GM18519 (cell line): ENCODE results near the gene TTLL11.
"Not testable (repeated sequence)": the region's sequence is repeated elsewhere in the genome, so short reads cannot be mapped to it uniquely, and the experiment has no call there.

Source experiments
- ATAC-seq: cut with Tn5 transposase; IDR thresholded peaks from one replicate; pipeline ENCODE4 v1.9.1; 2021; ENCODE audit warnings: mild to moderate bottlenecking, moderate library complexity; ENCODE audit not compliant: unreplicated experiment, low FRiP score

Gene TTLL11

DNA sequence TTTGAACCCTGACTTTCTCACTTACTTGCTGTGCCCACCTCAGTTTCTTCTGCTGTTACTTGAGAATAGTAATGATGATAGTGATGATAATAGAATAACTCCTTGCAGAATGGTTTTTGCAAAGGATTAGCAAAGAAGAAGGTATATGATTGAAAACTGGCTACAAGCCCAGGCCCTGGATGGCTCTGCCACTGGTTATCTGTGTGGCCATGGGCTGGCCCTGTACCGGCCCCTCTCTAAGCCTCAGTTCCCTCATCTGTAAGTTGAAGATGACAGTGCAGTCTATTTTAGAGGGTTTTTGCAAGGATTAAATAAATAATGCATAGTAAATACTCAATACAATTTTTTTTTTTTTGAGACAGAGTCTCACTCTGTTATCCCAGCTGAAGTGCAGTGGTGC lies 6.2 kb downstream of the TTLL11 start:
- ATAC-seq: no peak

DNA sequence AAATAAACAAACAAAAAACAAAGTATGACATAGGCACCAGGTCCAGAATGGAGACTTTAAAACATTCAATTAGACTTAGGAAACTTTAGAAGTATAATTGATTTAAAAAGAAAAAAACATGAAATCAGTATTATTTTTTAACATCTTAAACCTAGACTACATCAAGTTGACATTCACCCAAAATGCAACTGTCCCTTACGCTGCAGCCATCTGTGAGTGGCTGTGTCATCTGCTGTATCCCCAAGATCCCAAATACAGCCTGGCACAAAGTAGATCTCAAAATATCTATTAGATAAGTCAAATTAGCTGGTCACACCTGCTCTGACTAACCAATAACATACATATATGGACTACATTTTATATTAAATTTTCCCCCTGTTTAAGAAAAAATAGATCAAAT lies 7.8 kb downstream of the TTLL11 start:
- ATAC-seq: no peak

DNA sequence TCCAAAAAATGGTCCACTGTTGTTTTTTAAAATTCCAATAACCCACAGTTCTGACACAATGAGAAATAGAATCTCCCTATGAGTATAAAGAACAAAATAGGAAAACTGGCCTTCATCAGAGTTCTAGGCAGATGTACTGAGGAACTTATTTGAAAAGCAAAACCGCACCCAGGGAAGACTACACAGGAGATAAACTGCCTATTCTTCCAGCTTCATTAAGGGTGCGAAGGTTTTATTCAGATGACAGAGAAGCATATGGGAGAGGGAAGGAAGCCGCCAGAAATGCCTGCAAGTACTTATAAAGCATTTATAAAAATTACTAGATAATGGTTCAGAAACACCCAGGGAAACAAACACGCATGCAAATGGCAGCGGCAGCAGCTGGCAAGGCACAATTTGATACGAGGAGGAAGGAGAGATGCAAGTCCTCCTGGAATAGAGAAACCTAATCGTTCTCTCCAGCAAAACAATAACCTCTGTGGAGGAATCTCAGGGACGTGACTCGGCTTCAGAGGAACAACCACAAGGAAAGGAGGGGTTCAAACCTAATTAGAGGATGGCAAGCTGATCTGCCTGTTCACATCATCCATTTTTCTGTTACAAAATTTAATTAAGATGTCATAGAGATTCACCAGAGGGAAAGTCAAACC lies 9.0 kb downstream of the TTLL11 start:
- ATAC-seq: no peak

DNA sequence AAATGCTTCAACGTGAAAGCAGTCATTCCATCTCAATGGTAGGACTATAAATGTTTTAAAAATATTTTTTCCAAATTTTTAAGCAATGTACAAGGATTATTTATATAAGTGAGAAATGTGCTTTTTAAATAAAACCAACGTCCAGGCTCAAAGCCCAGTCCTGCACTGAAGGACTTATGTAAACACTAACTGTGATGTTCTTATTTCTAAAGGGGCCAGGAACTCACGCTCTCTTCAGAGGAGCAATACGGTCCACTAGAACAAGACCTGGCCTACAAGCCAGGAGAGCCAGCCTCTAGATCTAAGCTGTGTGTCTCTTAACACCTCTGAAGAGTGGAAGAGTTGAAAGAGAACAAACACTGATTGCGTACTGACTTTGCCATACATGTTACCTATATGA lies 12.1 kb downstream of the TTLL11 start:
- no peak for ATAC-seq

DNA sequence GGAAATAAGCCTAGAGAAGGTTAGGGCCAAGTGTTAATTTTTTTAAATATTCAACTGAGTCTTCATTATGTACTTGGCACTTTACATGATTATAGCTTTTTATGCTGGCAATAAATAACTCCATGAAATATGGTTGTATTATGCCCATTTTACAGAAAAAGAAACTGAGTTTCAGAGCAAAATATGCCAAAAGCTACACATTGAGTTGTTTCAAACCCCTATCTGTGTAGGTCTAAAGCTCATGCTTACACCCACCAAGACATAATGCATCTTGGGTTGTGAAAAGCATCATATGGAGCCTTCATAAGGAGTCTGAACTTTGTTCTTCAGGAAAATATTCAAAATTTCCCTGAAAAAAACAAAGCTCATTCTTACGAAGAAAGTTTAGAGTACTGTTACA lies 14.6 kb downstream of the TTLL11 start:
- ATAC-seq: no peak

DNA sequence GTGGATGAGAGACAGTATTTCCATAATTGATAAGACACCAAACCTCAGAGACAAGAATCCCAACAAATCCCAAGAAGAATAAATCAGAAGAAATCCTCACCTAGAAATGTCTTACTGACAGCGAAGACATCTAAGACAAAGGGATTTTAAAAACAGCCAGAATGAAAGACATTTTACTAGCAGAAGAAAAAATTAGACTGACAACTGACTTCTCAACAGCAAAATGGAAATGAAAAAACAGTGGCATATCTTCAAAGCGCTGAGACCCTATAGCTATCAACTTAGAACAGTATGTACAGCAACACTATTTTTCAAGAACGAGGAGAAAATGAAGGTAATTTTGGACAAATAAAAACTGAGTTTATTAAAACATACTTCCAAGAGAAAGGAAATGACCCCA lies 16.3 kb downstream of the TTLL11 start:
- ATAC-seq: no peak

DNA sequence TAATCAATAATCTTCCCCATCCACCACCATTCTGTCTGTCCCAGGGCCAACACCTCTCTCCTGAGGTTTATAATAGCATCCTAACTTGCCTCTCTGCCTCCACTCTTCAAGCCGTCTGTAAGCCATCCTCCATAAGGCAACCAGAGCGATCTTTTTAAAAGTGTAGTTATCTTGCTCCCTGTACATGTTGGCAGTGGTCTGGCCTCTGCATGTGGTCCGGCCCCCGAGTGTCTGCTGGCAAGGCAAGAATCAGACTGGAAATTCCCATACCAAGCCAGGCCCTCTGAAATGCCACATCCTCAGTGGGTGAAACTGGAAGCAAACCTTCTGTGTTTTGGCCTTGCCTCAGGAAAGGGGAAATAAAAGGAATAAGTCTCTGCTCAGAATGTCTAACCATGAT lies 17.0 kb downstream of the TTLL11 start:
- no peak for ATAC-seq

DNA sequence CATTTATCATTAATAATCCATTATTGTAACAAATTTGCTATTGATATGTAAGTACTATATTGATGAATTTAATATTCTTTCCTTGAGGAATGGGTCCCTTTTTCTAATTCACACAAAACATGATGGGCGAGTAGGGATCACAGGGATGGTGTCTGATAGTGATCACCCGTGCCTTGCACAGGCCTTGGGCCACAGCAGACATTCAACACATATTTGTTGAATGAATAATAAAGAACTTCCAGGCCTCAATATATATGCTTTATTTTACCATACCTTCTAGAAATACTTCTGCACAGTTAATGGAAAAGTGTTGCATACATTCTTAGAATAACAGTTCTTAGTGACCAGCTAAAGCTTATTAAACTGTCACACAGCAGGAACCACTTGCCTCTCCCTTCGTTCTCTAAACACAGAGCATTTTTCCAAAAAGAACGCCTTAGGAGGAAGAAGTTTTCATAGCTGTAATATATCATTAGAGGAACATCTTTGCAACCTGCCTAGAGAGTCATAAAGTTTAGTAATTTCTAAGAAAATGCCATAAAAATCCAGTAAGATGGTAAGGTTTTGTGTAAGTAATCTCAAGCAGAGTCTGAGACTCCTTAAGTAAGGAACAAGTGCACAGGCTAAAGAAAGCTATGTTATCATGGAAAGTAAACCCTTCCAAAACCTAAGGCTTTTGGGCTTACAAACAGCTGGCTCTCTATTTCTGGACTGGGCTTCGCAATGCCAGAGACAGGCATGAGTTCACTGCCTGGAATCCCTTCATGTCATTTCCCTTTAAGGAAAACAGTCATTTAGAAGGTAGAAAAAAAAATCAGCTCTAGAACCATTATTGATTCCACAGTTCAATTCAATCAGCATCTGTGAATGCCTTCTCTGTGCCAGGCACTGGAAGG lies 17.7 kb downstream of the TTLL11 start:
- no peak for ATAC-seq

DNA sequence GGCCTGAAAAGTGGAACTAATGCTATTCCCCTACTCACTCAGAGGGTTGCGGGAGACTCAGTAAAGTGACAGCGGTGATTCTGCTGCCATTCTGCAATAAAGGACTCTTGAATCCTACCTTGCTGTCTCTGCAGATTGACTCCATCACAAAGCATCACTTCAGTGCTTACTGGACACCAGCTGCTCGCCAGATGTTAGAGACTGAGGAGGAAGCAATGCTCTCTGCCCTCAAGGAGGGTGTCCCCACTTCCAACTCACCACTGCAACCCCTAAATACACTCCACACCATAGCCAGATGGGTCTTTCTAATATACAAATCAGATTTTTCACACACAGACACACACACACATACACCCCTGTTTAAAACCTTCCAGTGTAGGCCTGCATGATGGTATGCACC lies 21.4 kb downstream of the TTLL11 start:
- ATAC-seq: no peak

DNA sequence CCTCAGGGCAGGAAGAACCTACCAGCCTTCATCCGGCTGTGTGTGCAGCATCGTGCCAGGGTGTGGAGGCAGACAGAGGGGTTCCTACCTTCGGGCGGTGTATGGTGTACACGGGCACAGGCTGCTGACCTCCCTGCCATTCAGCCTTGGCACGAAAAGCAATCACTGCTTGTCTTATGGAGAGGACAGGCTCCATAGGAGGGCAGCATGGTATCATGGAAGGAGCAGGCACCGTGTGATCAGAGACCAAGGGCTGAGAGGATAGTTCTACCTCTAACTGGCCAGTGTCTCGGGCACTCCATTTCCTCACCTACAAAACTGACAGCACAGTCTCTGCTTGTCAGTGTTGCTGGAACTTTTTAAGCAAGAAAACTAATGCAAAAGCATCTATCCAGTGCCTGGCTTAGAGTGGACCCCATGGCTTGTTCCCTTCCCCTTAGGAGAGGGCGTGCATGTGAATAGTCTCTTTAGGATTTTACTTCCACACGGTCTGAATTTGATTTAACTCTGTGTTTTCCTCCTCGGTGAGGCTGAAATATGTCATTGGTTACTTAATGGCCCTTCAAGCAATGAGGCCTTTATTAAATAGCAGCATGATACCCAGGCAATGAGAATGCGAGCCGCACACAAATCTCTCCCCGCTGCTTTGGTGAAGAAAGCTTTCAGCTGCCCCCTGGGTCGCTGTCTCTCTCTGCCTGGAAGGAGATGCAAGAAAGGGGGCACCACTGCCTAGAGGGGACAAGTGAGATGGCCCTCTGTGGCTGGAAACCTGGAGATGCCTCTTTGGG lies 22.2 kb downstream of the TTLL11 start:
- no peak for ATAC-seq

DNA sequence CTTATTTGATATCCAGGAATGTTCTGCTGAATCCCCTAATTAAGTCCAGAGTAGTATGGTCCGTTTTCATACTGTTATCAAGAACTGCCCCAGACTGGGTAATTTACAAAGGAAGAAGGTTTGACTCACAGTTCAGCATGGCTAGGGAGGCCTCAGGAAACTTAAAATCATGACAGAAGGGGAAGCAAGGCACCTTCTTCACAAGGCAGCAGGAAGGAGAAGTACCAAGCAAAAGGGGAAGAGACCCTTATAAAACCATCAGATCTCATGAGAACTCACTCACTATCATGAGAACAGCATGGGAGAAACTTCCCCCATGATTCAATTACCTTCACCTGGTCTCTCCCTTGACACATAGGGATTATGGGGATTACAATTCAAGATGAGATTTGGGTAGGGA lies 26.4 kb downstream of the TTLL11 start:
- not testable (repeated sequence) for ATAC-seq

DNA sequence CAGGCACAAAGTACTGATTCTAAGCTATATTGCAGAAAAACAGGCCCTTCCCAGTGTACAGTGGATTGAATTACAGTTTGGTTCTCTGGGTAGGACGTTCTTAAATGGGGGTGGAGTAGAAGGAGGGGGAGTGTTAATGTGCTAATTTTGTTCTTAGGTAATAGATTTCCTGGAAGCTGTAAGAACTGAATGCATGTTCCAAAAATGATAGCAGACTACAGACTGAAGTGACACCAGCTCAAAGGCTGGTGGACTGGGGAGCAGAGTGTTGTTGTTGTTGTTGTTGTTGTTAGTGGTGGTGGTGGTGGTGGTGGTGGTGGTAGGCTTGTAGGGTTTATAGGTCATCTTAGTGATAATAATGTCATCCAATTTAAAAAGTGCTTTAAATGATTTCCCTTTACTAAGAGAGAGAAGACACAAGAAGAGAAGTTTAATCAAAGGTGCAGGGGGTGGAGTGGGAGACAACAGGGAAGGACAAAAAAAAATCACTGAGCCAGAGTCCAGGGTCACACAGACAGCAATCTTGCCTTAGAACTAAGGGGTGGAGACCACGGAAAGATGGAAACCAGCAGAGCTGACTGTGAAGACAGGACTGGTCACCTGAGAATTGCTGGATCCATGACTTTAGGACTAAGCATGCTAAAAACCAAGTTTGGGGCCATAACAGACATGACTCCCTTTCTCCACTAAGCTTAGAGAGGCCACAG lies 27.0 kb downstream of the TTLL11 start:
- no peak for ATAC-seq

DNA sequence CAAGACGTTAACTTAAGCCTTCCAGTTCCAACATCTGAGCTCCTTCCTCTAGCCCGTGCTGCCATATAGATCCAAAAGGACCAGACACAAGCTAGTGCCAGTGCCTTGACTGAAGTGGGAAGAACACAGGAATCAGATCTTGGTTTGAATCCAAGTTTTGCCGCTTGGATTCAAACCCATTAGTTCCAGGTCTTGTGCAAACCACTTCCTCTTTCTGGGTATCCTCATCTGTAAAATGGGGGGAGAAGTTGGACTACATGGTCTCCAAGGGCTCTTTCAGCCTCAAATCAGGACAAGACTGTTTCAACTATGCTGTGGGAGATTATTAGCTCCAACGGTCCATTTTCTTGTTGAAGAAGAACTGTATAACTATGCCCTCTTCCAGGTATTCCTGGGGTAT lies 32.6 kb downstream of the TTLL11 start:
- ATAC-seq: no peak

DNA sequence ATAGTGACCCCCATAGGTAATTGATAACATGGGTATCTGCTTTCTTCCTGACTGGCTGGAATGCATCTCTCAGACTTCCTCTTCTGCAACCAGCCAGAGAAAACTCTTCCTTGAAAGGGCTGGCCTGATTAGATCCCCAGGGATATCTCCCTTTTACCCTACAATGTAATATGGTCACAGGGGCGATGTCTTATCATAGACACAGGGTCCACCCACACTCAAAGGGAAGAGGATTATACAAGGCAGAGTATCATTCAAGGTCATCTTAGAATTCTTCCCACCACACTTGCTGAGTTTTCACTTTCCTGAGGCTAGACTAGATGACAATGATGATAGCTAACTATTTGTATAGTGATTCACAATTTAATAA lies 33.2 kb downstream of the TTLL11 start:
- ATAC-seq: no peak

DNA sequence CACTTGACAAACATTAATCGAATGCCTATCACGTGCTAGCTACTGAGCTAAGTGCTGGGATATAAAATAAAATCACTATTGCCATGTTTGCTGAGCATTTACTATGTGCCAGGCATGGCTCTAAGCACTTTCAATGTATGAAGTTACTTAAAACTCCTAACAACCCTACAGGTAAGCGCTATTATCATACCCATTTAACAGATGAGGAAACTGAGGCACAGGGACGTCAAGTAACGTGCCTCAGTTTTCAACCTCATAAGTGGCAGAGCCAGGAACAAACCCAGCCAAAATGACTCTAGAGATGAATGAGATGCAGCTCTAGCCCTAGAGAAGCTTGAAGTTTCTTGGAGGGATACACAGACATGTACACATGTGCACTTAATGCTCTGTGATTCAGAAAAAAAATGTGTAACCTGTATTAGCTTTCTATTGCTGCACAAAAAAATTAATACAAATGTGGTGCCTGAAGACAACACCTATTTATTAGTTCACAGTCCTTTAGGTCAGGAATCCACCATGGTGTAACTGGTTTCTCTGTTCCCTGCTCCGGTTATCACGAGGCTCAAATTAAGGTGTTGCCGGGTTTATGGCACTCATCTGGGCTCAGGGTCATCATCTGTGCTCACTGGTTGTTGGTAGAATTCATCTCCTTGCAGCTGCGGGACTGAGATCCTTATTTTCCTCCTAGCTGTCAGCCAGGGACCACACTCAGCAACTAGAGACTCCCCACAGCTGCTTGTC lies 33.7 kb downstream of the TTLL11 start:
- no peak for ATAC-seq

DNA sequence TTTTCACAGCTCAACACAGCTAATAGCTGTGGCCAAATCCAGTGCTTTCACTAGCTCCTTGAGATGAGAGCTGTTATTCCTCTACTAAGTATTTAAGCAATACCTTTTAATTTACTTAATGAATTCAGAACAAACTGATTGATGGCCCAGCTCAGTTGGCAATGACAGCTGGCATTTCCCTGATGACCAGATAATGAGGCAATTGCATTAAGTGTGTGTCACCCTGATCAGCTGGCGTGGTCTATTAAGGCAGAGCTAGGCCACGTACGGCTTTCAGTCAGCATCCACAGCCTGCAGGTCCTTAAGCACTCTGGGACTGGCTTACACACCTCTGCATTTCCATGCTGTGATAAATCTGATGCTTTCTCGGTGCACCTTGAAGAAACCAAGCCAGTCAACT lies 34.4 kb downstream of the TTLL11 start:
- ATAC-seq: no peak

DNA sequence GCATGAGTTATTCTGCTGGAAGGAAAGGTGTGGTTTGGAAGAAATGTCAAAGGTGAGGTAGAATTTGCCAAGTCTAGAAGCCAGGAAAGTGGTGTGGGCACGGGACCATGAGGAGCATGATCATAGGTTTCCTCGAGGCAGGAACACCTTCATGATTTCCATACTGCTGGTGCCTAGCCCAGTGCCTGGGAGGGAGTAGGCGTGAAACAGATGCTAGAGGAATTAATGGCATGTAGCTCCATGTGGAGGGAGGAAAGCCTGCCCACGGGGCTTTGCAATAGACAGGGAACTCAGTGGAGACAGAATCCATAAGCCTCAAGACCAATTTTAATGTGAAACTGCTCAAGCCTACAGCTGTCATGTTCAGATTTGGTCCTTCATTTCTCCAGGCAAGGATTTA lies 35.1 kb downstream of the TTLL11 start:
- ATAC-seq: no peak

DNA sequence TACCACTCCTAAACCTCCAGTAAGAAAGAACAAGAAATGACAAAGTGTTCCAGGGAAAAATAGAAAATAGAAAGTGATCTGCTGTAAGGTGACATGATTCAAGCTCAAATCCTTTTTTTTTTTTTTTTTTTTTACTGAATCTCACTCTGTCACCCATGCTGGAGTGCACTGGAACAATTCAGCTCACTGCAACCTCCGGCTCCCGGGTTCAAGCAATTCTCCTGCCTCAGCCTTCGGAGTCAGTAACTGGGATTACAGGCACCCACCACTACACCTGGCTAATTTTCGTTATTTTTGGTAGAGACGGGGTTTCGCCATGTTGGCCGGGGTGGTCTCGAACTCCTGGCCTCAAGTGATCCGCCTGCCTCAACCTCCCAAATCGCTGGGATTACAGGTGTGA lies 35.9 kb downstream of the TTLL11 start:
- ATAC-seq: no peak

DNA sequence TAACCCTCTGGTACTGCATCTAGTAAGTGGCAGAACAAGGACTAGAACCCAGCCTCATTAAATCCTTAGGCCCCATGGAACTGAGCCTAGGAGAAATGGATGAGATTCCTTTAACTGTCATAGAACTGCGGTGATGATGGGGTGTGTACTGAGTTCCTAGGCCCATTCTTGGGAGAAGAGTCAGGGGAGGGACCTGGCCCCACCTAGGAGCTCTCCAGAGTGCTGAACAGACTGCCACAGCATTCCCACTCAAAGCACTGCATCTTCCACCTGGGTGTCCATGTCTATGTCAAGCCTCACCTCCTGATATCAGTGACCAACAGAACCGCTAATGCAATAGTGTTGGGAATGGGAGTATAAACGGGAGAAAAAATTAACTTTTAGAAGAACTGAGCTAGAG lies 36.6 kb downstream of the TTLL11 start:
- ATAC-seq: no peak

DNA sequence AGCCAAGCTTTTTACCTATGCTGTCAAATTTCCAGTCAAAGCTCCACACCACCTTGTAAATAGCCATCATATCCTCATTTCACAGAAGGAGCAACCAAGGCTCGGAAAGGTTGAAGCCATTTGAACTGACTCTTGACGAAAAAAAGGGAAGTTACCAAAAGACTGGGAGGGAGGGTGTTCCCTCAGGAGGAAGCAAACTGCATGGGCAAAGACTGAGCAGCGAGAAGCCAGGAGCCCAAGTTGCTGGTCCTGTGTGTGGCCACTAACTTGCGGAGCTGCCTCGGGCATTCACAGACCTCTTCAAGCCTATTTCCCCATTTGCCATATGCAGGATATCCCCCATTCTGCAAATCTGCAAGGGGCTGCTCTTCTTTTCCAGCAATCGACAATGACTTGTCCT lies 37.4 kb downstream of the TTLL11 start:
- no peak for ATAC-seq
